Spleen (tissue), 11 donors: ENCODE measurements around the gene MAPKAP1. TPM values are rescaled to one million over a fixed set of nuclear protein-coding genes. Genes with fewer than 3 reads are reported as not detected.

Experiments
- DNase-seq: peaks from one replicate; pipeline ENCODE4 v3.0.0-alpha.2; 2020
- H3K27ac ChIP-seq, 8 donors: fragments of 200-600 bp; sonication (generic) in 7 of 8; 1 replicate in 4 of 8; 2 replicates in 4 of 8; pipeline versions ENCODE4 v1.5.0 to v1.8.0; 2016 to 2021; ENCODE audit warnings: inconsistent platforms in 4 of 8, mild to moderate bottlenecking in 4 of 8, moderate library complexity in 1 of 8
- H3K27me3 ChIP-seq, 7 donors: fragments of 200-600 bp; sonication (generic) in 6 of 7; replicated peaks in 1 of 7; 1 replicate in 4 of 7; 2 replicates in 3 of 7; pipeline versions ENCODE4 v1.5.0 to v1.8.0; 2016 to 2021; ENCODE audit warnings: inconsistent platforms in 3 of 7, mild to moderate bottlenecking in 1 of 7
- H3K36me3 ChIP-seq, 6 donors: fragments of 200-600 bp; sonication (generic) in 5 of 6; 1 replicate in 4 of 6; 2 replicates in 2 of 6; pipeline versions ENCODE4 v1.5.0 to v1.8.0; 2016 to 2021; ENCODE audit warnings: inconsistent platforms in 2 of 6
- H3K4me1 ChIP-seq, 6 donors: fragments of 200-600 bp; sonication (generic) in 5 of 6; 1 replicate in 3 of 6; 2 replicates in 3 of 6; pipeline versions ENCODE4 v1.5.0 to v1.8.0; 2016 to 2021; ENCODE audit warnings: inconsistent platforms in 3 of 6
- H3K4me3 ChIP-seq, 8 donors: fragments of 200-600 bp; sonication (generic) in 7 of 8; 1 replicate in 4 of 8; 2 replicates in 4 of 8; pipeline versions ENCODE4 v1.5.0 to v1.8.0; 2016 to 2021; ENCODE audit warnings: inconsistent platforms in 4 of 8, mild to moderate bottlenecking in 4 of 8, moderate library complexity in 2 of 8
- H3K9me3 ChIP-seq, 8 donors: fragments of 200-600 bp; sonication (generic) in 7 of 8; 1 replicate in 4 of 8; 2 replicates in 4 of 8; pipeline versions ENCODE4 v1.5.0 to v1.8.0; 2016 to 2021; ENCODE audit warnings: inconsistent platforms in 4 of 8
- CTCF ChIP-seq, 11 experiments: fragments of 200-600 bp in 7 of 11; fragments of 450-650 bp in 4 of 11; sonication (generic) in 4 of 11; IDR thresholded peaks in 8 of 11; conservative IDR thresholded peaks in 3 of 11; 1 replicate in 7 of 11; 2 replicates in 4 of 11; pipeline versions ENCODE4 v1.4.0 to v1.8.0; 2016 to 2021; ENCODE audit warnings: antibody characterized with exemption in 11 of 11, inconsistent platforms in 4 of 11, mild to moderate bottlenecking in 1 of 11
- POLR2A ChIP-seq, 3 donors: fragments of 450-650 bp; IDR thresholded peaks; one replicate each; pipeline ENCODE4 v1.5.1; 2017; ENCODE audit warnings: antibody characterized with exemption in 3 of 3, mild to moderate bottlenecking in 1 of 3
- POLR2AphosphoS5 ChIP-seq, 3 donors: sonication (generic); formaldehyde crosslinking; IDR thresholded peaks; one replicate each; pipeline ENCODE4 v1.5.1; 2017; ENCODE audit warnings: antibody characterized with exemption in 3 of 3
- WGBS, 5 donors: extraction: QIAGEN DNeasy Blood & Tissue Kit in 3 of 5; methylation state at CpG; one replicate each; pipeline versions ENCODE4 v1.1.5 to v1.1.7; 2013 to 2018; 5-methylcytosine and 5-hydroxymethylcytosine counted together
- intact Hi-C: fragments of 100-400 bp; cut with DNase I; formaldehyde crosslinking; loops from one replicate; pipeline ENCODE4 v1.15.0; 2023; ENCODE audit warnings: low total_unique reads
- polyA plus RNA-seq, 3 donors: library from polyadenylated mRNA; stranded (reverse); fragments of 200-250 nt; gene quantifications; one replicate each; pipeline ENCODE4 v1.2.1, GENCODE V29; 2013
- total RNA-seq, 7 donors: library from RNA; depleted of rRNA in 3 of 7; stranded (reverse); fragments of >200 nt in 3 of 7; fragmentation: NEBNext Ultra II Directional in 4 of 7; extraction: Animal tissue kit (Norgen Biotek cat#: 25700) in 4 of 7; gene quantifications; one replicate each; pipeline versions ENCODE4 v1.1.0 to v1.2.1, GENCODE V29; 2016 to 2021
- donor health status: healthy with polysubstance abuse.
- donor health status: DM: no; HTN: no; CAD: no; lungs with moderate emphysema.
- donor health status: DM: no; HTN: no; CAD: no.
- donor health status: Bipolar disorder and iron deficiency.
- donor health status: healthy.
- donor health status: DM: no; HTN: no; CAD: no.
- donor health status: DM: yes; HTN: yes; CAD: no.

MAPKAP1 gene
- total and polyA plus RNA-seq, 10 donors: 37.2 to 77.2 (median 60.4) TPM

- Histone ChIP-seq H3K9me3 (no peaks in the 10 kb centered on the region), H3K27ac (no peak overlapping the region), H3K27me3 (no peaks in the 10 kb centered on the region), H3K36me3 (peaks cover 0 to 43% (median 1%) of the 10 kb centered on the region in 6 donors), H3K4me1 (peaks cover 0 to 10% (median 4%) of the 10 kb centered on the region in 6 donors), H3K4me3 (no peak overlapping the region)
- TF ChIP-seq POLR2A (IDR thresholded peaks at IDR 0.05) (no peak), CTCF (IDR thresholded peaks at IDR 0.05 in 8 of 11, conservative IDR thresholded peaks at IDR 0.05 in 3 of 11) (no peak), POLR2AphosphoS5 (IDR thresholded peaks at IDR 0.05) (no peak)
- intact Hi-C loops: no loop called here
- 72 to 97% (median 87%) methylated on average over 6 of the region's 6 CpGs for WGBS, 5 donors
- no peak for DNase-seq
Observed at GRCh38 chr9:125660557-125660956, 46.5 kb downstream of the MAPKAP1 start.

DNA sequence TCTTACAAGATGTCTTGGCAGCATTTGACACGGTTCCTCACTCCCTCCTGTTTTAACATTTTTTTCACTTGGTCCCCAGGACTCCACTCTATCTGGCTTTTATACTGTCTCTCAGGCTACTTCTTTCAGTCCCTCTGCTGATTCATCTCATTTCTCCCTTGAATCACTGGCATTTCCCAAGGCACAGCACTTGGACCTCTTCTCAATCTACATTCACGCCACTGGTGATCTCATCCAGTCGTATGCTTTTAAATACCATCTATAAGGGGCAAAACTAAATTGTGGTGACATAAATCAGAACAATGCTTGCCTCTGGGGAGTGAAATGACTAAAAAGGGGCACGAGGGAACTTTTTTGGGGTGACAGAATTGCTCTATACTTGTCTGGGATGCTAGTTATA, 47.1 kb downstream of the MAPKAP1 start:
- no peaks in the 10 kb centered on the region for H3K9me3 ChIP-seq
- intact Hi-C loops: no loop called here

DNA sequence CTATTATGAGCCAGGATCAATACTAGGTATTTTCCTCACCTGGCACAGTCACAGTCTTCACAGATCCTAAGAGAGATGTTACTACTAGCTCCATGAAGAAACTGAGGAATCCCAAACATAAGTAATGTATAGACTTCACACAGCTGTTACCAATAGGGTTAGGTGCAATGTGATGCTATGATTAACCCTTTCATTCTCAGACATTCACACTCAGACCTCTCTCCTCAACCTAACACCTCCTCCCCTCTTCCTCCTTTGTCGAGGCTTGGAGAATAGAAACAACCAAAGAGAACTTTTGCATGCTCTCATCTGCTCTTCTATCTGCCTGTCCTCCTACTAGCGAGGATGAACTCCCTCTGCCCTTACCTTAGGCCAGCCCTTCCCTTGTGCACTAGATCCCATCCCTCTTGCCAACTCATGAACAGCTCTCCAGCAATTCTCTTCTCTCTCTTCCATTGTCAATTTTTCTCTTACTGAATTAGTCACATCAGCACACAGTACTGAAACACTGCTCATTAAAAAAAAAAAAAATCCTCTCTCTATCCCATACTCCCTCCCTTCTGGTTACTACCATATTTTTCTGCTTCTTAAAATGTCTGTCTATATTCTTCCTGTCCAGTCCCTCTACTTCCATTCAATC, 47.7 kb downstream of the MAPKAP1 start:
- Histone ChIP-seq H3K27me3 (no peaks in the 10 kb centered on the region), H3K4me3 (no peak overlapping the region), H3K4me1 (peaks cover 0 to 10% (median 4%) of the 10 kb centered on the region in 6 donors), H3K36me3 (peaks cover 0 to 33% (median 1%) of the 10 kb centered on the region in 6 donors), H3K9me3 (no peaks in the 10 kb centered on the region), H3K27ac (no peak overlapping the region)
- DNase-seq: no peak
- intact Hi-C loops: no loop called here
- 66 to 84% (median 76%) methylated on average over 2 of the region's 2 CpGs for WGBS, 5 donors
- TF ChIP-seq POLR2A (IDR thresholded peaks at IDR 0.05) (no peak), CTCF (IDR thresholded peaks at IDR 0.05 in 8 of 11, conservative IDR thresholded peaks at IDR 0.05 in 3 of 11) (no peak), POLR2AphosphoS5 (IDR thresholded peaks at IDR 0.05) (no peak)

More for the DNA sequence above, 47.1 kb downstream of the MAPKAP1 start:
- Histone ChIP-seq H3K27me3 (no peaks in the 10 kb centered on the region), H3K27ac (no peak overlapping the region), H3K4me1 (peaks cover 0 to 10% (median 4%) of the 10 kb centered on the region in 6 donors), H3K36me3 (peaks cover 0 to 39% (median 1%) of the 10 kb centered on the region in 6 donors), H3K4me3 (no peak overlapping the region)
- TF ChIP-seq POLR2A (IDR thresholded peaks at IDR 0.05) (no peak), CTCF (IDR thresholded peaks at IDR 0.05 in 8 of 11, conservative IDR thresholded peaks at IDR 0.05 in 3 of 11) (no peak), POLR2AphosphoS5 (IDR thresholded peaks at IDR 0.05) (no peak)
- no peak for DNase-seq
- 57 to 76% (median 60%) methylated on average over 4 of the region's 4 CpGs for WGBS, 5 donors

- H3K27ac ChIP-seq: no peak overlapping the region
Observed at GRCh38 chr9:125656560-125656959, 50.4 kb downstream of the MAPKAP1 start.

More at GRCh38 chr9:125656560-125656959, 50.4 kb downstream of the MAPKAP1 start:
- Histone ChIP-seq H3K36me3 (peaks cover 0 to 25% (median 1%) of the 10 kb centered on the region in 6 donors), H3K27me3 (no peaks in the 10 kb centered on the region), H3K4me3 (no peak overlapping the region), H3K4me1 (peaks cover 0 to 26% (median 14%) of the 10 kb centered on the region in 6 donors), H3K9me3 (no peaks in the 10 kb centered on the region)
- intact Hi-C loops: no loop called here
- TF ChIP-seq POLR2AphosphoS5 (IDR thresholded peaks at IDR 0.05) (no peak), POLR2A (IDR thresholded peaks at IDR 0.05) (no peak), CTCF (IDR thresholded peaks at IDR 0.05 in 8 of 11, conservative IDR thresholded peaks at IDR 0.05 in 3 of 11) (no peak)
- no peak for DNase-seq
- WGBS, 5 donors: 91 to 99% (median 93%) methylated on average over 3 of the region's 3 CpGs
